HG02571 (cell line): Measurements from ENCODE around the gene CHMP1A.
"Not testable (repeated sequence)": the region's sequence is repeated elsewhere in the genome, so short reads cannot be mapped to it uniquely, and the experiment has no call there.

Experiments
- ATAC-seq: cut with Tn5 transposase; IDR thresholded peaks from one replicate; pipeline ENCODE4 v1.9.1; 2021; ENCODE audit warnings: mild to moderate bottlenecking, moderate library complexity; ENCODE audit not compliant: unreplicated experiment

CHMP1A gene

DNA sequence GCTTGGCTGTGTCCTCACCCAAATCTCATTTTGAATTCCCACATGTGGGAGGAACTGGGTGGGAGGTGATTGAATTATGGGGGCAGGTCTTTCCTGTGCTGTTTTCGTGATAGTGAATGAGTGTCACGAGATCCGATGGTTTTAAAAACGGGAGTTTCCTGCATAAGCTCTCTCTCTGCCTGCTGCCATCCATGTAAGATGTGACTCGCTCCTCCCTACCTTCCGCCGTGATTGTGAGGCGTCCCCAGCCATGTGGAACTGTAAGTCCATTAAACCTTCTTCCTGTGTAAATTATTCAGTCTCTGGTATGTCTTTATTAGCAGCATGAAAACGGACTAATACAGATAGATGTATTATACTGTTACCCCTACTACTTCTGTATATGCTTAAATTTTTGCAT, 3.7 kb upstream of the CHMP1A start:
- ATAC-seq, result no peak

DNA sequence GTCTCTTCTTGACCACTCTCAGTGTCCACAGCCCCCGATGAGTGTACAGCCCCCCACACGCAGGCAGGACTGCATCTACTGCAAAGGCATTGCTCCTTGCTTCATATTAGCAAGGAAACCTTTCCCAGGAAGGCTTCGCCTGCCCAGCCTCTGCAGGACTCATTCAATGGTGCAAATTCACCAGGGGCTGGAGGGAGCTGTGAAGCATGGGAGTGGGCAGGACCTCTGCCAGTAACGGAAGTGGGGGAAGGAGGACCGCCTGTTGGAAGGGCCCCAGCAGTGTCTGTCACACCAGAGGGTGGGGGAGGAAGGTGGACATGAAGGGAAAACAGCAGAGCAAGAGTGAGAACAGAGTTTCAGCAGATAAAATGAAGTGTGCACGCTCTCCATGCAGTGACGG, 2.6 kb upstream of the CHMP1A start:
- no peak for ATAC-seq

DNA sequence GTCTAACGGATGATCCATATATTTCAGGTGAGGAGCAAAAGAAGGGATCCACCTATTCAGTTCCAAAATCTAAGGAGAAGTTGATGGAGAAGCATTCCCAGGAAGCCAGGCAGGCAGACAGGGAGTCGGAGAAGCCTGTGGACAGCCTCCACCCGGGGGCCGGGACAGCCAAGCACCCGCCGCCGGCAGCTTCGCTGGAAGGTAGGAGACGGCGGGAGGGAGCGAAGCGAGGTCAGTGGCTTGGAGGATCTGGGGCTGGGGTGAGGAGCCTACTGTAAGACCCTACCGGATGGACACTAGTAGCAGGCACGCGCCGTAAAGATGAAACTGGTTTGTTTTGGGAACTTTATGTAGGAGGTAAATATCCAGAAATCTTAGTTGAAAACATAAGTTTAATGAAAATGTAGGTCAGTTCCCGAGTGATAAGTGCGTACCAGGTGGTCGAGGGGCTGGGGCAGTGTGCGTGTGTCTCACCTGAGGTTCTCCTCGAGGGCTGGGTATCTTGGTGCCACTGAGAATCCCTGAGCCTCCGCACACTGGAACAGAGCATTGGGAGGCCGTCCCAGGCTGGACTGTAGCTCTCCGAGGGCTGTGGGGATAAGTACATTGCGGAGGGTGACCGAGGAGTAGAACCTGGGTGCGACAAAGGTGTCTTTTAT, 842 bp upstream of the CHMP1A start:
- no peak for ATAC-seq

DNA sequence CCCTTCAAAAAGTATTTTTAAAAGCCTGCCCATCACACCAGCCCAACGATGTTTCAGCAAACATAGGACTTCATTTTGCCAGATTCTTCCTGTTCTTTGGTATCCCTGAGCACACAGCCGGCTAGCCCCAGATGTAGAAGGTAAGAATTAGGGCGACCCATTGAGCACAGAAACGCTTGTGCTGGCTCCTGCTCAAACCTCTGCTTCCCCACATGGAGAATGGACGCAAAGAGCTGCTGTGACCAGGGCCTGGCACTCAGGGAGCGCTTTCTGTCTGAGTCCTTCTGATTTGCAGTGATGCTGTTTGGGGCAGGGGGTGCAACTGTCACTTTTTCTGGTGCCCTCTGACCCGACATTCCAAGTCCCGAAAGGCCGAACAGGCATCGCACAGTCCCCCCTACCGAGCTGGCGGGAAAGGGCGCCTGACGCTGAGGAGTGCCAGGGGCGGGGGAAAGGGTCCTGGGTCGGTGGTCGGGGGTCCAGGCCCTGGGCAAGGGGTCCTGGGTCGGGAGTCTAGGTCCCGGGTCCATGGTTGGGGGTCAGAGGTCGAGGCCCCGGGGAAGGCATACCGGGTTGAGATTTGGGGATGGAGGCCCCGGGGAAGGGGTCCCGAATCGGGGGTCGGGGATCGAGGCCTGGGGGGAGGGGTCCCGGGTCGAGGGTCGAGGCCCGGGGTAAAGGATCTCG, 930 bp downstream of the CHMP1A start:
- ATAC-seq, result no peak

DNA sequence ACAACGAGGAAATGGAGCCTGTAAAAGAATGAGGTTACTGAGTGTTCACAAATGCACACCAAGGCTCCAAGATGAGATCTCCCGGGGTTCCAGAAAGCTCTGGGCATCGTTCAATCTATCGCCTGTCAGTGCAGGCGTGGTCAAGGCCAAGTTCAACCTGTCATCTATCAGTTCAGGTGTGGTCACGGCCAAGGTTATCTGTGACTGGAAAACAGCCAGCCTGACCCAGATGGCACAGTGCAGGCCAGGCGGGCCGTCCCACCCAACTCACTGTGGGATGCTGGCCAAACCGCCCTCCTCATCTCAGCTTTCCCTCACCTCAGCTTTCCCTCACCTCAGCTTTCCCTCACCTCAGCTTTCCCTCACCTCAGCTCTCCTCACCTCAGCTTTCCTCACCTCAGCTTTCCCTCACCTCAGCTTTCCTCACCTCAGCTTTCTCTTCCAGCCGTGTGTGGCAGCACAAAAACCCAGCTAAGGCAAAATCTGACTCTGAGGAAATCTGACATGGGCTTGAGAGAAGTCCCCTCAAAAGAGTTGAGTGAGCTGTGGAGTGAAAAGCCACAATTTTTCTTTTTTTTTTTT, 2.4 kb downstream of the CHMP1A start:
- no peak for ATAC-seq

DNA sequence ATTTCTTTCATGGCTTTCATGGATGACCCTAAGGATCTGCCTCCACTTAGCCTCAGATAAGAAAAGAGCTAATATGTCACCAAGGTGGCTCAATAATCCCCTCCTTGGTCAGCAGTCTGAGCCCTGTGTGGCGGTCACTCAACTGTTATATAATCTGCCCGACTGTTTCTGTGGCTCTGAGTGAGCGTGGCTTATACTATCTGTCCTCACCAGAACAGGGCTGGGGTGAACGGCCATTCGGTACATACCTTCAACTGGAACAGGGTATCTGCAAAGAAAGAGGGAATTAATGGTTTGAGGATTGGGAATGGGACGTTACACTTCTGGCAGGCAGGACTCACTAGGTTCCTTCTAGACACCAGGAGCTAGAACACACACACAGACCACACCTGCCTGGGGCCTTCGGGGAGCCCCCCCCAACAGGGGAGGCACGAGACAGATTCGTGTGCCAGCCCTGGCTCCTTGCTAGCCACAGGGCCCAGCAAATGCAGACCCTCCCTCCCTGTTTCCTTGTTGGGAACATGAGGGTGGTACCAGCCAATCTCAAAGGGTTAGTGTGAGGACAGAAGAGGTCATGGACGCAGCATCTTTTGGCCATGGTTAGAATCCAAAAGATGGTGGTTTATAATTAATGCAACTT, 3.7 kb downstream of the CHMP1A start:
- no peak for ATAC-seq

DNA sequence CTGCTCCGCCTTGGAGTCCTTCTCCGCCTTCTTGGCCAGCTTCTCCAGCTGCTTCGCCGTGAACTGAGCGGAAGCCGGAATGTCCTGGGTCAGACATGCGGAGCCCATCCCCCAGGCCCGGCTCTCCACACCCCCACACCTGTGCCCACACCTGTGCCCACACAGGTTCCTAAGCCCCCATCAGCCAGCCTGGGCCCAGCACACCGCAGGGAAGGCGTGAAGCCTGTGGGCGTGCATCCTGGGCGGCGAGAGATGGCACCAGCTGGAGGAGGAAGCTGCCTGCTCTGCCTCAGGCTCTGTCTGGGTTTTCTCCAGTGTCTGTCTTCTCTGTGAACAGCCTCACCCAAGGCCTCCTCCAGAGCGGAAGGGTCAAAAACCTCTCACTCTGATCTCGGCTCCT, 5.9 kb downstream of the CHMP1A start:
- ATAC-seq, result no peak

DNA sequence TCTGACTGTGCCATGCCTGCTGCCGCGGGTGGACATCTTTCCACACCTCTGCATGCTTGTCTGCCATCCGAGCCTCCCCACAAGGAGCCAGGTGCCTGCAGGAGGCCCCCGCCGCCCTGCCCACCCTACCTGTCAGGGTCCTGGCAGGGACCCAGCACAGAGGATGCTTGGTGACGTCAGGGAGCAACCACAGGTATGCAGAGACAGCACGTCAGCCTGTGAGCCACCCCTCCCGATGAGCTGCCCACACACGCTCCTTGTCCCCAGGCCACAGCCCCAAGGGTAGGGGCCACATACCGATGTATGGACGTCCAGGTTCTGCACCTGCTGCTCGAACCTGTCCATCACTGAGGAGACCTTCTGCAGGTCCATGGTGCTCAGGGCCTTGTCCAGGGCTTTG, 10.6 kb downstream of the CHMP1A start:
- ATAC-seq, result no peak

DNA sequence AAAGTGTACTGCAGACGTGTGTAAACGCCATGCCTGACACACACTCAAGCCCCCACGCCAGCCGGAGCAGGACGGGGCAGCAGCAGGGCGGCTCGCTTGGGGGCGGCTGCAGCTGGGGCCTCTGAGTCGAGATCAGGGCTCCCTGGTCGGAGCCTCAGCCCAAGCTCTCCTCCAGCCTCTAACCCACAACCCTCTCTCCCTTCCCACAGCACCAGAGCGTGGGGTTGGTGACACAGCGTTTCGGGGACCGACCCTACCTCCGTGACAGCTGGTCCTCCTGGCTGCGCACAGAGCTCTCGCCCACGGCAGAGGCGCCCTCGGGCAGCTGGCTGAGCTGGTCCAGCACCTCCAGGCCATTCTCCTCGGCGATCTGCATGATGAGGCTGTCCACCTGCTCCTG, 11.2 kb downstream of the CHMP1A start:
- ATAC-seq, result no peak

DNA sequence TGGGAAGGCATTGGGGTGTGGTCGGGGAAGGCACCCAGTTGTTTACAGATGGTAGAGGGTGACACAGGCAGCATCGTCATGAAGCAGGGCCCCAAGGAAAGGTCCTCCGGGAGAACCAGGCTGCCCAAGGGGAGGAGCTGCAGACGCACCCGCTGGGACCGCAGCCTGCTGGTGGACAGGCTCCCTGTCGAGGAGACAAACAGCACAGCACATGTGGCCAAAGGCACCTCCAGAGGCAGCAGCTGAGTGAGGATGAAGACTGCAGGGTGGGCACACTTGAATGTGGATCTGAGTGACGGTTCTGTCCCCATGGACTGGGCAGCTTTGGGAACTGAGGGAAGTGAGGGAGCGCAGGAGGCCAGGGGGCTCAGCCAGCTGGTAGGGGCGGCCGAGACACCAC, 12.4 kb downstream of the CHMP1A start:
- no peak for ATAC-seq

DNA sequence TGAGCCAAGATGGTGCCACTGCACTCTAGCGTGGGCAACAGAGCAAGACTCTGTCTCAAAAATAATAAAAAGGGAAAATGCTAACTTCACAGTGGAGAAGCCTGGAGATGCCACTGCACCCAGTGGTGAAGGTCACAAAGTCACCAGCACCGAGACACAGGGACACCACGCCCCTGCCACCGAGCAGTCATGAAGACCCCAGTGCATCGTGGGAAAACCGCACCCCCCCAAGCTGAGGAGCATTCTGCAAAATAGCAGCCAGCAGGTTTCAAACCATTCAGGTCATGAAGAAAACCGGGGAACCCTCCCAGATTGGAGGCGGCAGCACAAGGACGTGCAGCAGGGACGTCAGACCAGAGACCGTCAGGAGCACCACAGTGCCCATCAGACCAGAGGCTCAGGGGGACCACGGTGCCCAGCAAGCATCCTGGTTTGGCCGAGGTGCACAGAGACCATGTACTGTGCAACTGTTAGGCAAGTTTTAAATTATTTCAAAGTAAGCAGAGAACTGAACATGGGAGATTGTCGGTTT, 13.7 kb downstream of the CHMP1A start:
- ATAC-seq, result no peak

DNA sequence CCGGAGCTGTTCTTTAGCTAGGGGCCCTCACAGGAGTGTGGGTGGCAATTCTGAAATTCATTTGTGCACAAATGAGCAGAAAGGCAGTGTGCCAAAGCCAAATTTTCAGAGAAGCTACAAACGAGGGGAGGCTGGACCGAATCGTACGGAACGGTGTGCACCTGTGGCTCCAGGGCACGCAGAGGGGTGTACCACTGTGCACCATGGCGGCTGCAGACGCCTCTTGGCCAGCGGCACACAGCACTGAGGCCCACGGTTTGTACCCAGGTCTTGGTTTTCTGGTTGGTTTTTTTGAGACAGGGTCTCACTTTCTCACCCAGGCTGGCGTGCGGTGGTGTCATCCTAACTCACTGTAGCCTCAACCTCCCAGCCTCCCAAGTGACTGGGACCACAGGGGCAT, 14.9 kb downstream of the CHMP1A start:
- ATAC-seq, result no peak

DNA sequence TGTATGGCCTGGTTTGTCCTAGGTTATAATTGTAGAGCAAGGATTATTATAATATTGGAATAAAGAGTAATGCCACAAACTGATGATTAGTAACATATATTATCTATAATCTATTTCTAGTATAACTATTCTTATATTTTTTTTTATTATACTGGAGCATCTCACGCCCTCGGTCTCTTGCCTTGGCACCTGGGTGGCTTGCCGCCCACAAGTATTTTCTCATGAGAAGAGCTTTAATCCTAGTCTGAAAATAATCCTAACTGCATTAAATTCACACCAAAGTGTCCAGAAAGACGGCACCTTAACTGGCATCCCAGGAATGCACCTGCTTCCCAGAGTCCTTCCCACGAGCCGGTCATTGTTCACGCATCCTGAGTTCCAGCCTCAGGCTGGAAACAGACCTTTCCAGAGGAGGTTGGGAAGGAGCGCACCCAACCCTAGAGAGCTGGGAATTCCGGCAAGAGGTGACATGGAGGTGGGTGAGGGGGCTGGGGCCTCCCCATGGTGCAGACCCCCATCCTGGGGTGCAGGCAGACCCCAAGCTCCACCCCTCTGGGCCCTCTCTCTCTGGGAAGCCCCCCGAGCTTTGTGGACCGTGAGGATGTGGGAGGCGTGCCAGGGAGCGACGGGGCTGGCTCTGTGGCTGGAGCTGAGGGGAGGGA, 15.9 kb downstream of the CHMP1A start:
- no peak for ATAC-seq

DNA sequence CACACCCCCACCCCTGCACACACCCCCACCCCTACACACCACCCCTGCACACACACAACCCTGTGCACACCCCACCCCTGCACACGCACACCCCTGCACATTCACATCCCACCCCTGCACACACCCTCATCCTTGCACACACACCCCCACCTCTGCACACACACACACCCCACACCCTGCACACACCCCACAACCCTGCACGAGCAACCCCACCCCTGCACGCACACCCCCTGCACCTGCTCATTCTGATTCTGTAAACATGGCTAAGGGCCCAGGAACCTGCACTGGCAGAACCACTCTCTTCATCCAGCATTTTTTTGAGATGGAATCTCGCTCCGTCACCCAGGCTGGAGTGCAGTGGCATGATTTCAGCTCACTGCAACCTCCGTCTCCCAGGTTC, 18.1 kb downstream of the CHMP1A start:
- ATAC-seq, result no peak

DNA sequence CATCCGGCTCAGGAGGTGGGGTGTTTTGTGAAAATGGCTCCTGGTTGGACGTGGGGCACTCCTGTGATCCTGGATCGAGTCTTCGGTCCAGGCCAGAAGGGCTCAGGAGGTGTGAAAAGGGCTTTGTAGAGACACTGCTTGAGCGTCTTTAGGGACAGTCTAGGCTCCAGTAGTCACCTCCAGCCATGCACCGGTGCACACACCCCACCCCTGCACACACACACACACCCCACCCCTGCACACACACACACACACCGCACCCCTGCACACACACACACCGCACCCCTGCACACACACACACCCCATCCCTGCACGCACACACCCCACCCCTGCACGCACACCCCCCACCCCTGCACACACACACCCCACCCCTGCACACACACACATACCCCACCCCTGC, 19.1 kb downstream of the CHMP1A start:
- ATAC-seq, result no peak

DNA sequence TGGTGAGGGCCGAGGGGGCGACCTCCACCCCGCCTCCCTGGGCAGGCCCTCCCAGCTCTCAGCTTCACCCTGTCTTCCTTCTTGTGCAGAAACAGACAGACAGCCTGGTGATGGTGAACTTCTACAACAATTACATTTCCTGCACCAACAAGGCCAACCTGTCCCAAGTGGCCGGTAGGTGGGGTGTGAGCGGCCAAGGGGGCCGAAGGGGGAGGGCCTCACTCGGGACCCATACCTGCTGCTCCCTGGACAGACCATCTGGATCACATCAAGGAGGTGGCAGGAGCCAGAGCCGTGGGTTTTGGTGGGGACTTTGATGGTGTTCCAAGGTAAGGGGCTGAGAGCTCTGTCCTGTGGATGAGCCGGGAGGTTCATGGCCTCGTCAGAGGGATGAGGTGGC, 20.1 kb downstream of the CHMP1A start:
- ATAC-seq, result no peak

DNA sequence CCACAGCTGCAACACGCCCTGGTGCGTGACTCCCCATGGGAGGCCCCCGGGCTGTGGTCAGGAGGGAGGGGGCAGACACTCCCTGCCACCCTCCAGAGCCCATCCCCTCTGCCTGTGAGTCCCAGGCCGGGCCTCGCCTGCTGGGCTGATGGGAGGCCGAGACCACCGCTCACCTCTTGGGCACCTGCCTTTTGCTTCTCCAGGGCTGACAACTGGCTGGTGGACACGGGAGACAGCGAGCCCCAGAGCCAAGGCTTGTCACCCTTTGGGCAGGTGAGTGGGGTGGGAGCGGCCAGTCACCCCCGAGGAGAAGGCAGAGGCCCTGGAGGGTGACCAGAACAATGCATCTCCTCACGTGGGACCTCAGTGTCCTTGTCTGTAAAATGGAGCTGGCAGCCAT, 20.8 kb downstream of the CHMP1A start:
- no peak for ATAC-seq

DNA sequence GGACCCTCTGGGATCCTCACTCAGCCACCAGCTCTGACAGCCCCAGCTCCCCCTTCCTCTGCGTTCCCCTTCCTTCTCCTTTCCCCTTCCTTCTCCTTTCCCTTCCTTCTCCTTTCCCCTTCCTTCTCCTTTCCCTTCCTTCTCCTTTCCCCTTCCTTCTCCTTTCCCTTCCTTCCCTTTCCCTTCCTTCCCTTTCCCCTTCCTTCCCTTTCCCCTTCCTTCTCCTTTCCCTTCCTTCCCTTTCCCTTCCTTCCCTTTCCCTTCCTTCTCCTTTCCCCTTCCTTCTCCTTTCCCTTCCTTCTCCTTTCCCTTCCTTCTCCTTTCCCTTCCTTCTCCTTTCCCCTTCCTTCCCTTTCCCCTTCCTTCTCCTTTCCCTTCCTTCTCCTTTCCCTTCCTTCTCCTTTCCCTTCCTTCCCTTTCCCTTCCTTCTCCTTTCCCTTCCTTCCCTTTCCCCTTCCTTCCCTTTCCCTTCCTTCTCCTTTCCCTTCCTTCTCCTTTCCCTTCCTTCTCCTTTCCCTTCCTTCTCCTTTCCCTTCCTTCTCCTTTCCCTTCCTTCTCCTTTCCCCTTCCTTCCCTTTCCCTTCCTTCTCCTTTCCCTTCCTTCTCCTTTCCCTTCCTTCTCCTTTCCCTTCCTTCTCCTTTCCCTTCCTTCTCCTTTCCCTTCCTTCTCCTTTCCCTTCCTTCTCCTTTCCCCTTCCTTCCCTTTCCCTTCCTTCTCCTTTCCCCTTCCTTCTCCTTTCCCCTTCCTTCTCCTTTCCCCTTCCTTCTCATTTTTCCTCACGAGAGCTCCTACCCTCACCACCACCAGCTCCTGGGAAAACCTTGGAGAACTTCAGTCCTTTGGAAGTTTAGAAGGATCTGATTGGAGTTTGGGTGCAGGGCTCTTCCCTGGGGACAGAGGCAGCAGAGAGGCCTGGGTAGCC, 22.8 kb downstream of the CHMP1A start:
- not testable (repeated sequence) for ATAC-seq

DNA sequence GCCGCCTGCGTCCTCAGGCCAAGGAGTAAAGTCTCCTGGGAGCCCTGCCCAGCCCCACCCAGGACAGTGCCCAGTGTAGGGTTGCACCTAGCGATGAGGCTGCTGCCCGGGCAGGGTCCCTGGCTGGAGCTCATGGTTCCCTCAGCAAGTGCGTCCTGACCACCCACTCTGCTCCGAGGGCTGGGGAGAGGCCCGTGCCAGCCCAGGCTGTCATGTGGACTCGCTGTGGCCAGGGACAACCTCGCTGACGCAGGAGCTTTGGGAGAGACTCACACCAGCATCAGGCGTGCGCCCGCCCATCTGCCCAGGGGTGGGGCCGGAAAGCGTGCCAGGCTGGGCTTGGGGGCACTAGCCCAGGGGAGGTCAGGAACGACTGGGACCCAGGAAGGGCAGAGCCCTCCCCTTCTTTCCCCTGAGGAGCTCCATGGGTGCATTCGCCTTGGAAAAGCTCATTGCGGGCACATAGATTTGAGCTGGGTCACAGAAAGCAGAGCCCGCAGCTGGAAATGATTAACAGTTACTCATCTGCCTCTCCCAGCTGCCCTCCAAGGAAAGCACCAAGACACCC, 24.4 kb downstream of the CHMP1A start:
- ATAC-seq, result no peak
